ENCODE measurements around the gene GNAZ. TPM values are rescaled to one million over a fixed set of nuclear protein-coding genes. Genes with fewer than 3 reads are reported as not detected.
A peak's percentile ranks its signal among the peaks of the same experiment; 100 is the strongest.

Gene GNAZ
- total RNA-seq, 4 donors from 2014 or later, result 50.1 to 89.2 (median 55.0) TPM

DNA sequence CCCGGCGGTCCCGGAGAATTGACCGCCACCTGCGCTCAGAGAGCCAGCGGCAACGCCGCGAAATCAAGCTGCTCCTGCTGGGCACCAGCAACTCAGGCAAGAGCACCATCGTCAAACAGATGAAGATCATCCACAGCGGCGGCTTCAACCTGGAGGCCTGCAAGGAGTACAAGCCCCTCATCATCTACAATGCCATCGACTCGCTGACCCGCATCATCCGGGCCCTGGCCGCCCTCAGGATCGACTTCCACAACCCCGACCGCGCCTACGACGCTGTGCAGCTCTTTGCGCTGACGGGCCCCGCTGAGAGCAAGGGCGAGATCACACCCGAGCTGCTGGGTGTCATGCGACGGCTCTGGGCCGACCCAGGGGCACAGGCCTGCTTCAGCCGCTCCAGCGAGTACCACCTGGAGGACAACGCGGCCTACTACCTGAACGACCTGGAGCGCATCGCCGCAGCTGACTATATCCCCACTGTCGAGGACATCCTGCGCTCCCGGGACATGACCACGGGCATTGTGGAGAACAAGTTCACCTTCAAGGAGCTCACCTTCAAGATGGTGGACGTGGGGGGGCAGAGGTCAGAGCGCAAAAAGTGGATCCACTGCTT is 25.5 kb downstream of the GNAZ start:
- Histone ChIP-seq H3K4me3 (no peak overlapping the region), H3K9me3 (no peaks in the 10 kb centered on the region), H3K4me1 (peaks cover 8 to 42% (median 19%) of the 10 kb centered on the region in 3 donors), H3K36me3 (peaks cover 0 to 15% of the 10 kb centered on the region in 2 donors), H3K27me3 (no peaks in the 10 kb centered on the region), H3K27ac (no peak overlapping the region)
- no peak for ATAC-seq
- TF ChIP-seq EP300 (IDR thresholded peaks at IDR 0.05) (no peak), POLR2A (IDR thresholded peaks at IDR 0.05) (no peak), CTCF (IDR thresholded peaks at IDR 0.05) (no peak), POLR2AphosphoS5 (IDR thresholded peaks at IDR 0.05) (no peak)
- WGBS, 2 donors (ENCODE audit: low coverage in 1 of 2), result 95% methylated on average over 15 of the region's 45 CpGs; no CpG with 5 or more reads in 1 of the 2 donors

- ATAC-seq, result no peak
- H3K36me3 ChIP-seq, result peaks cover 0 to 15% of the 10 kb centered on the region in 2 donors
- TF ChIP-seq CTCF (IDR thresholded peaks at IDR 0.05) (no peak), POLR2AphosphoS5 (IDR thresholded peaks at IDR 0.05) (no peak), POLR2A (IDR thresholded peaks at IDR 0.05) (no peak), EP300 (IDR thresholded peaks at IDR 0.05) (no peak)
- H3K4me1 ChIP-seq, result peaks cover 8 to 50% (median 19%) of the 10 kb centered on the region in 3 donors
- peak overlapping the region; percentile 55 to 87 (median 84) for H3K27ac ChIP-seq
- WGBS, 2 donors (ENCODE audit: low coverage in 1 of 2), result 50% methylated on average over 1 of the region's 16 CpGs; no CpG with 5 or more reads in 1 of the 2 donors
- no peak overlapping the region for H3K4me3 ChIP-seq
- H3K9me3 ChIP-seq, result no peaks in the 10 kb centered on the region
- no peaks in the 10 kb centered on the region for H3K27me3 ChIP-seq
Observed at GRCh38 chr22:23097412-23098229, 27.3 kb downstream of the GNAZ start.

DNA sequence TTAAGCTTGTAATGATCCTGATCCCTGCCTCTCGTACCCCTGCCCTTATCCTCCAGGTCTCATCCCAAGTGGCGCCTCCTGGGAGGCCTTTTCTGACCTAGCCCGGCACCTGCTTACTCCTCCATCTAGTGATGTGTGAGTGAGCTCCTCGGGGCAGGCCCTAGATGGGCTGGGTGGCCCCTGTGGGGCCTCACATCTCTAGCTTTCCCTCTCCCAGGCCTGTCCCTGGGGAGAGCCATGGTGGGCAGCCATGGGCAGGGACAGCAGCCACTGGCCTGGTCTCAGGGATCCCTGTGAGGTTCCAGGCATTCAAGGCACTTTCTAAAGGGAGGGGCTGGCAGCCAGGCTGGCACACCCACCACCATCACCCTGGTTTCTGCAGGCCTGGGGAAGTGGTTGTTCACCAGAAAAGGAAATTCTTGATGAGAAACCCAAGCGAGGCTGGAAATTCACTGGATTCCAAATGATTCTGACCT is 27.9 kb downstream of the GNAZ start:
- Histone ChIP-seq H3K9me3 (no peaks in the 10 kb centered on the region), H3K27ac (peak overlapping the region; percentile 55 to 87 (median 84)), H3K4me1 (peaks cover 8 to 54% (median 19%) of the 10 kb centered on the region in 3 donors), H3K27me3 (no peaks in the 10 kb centered on the region), H3K4me3 (no peak overlapping the region), H3K36me3 (peaks cover 0 to 15% of the 10 kb centered on the region in 2 donors)
- WGBS, 2 donors (ENCODE audit: low coverage in 1 of 2), result 48 to 100% methylated on average over 1 to 2 of the region's 5 CpGs
- TF ChIP-seq POLR2A (IDR thresholded peaks at IDR 0.05) (no peak), EP300 (IDR thresholded peaks at IDR 0.05) (no peak), CTCF (IDR thresholded peaks at IDR 0.05) (no peak), POLR2AphosphoS5 (IDR thresholded peaks at IDR 0.05) (no peak)
- ATAC-seq, result peak; percentile 37

DNA sequence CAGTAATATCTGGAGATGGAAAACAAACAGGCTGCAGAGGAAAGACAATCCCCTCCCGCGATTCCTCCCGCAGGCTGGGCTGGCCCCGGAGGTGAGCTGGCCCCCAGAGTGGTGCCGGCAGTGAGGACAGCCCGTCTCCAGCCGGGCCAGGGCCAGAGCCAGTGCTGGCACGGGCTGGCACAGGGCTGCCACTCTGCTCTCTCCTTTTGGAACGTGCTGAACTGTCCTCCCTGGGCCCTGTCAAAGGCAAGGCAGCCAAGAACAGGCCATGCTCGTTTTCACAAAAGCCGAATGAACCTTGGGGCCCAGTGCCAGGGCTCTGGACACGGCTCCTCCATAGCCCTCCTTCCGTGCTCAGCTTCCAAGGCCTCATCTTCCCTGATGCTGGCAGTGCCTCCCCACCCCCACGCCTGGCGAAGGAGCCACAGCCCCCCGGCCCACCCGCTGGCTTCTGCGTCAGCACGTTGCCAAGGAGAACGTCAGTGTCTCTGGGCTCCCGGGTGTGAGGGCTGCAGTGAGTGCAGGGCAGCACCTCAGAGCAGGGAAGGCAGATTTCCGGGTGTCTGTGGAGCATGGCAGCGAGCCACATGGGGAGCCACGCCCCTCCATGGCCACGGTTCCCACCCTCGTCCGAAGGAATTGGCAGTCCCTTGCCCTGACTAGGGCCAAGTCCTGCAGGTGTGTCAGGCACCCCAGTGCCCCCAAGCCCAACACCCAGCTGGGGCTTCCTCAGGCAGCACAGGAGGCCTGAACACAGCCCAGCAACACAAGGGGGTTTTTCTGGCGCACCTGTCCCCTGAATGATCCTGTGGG is 28.6 kb downstream of the GNAZ start:
- Histone ChIP-seq H3K4me3 (peak overlapping the region in 1 of 2 donors; percentile 14), H3K27me3 (no peaks in the 10 kb centered on the region), H3K4me1 (peaks cover 8 to 54% (median 19%) of the 10 kb centered on the region in 3 donors), H3K36me3 (peaks cover 0 to 18% of the 10 kb centered on the region in 2 donors), H3K9me3 (no peaks in the 10 kb centered on the region), H3K27ac (peak overlapping the region; percentile 55 to 87 (median 84))
- ATAC-seq, result peak; percentile 86
- TF ChIP-seq POLR2AphosphoS5 (IDR thresholded peaks at IDR 0.05) (peak; percentile 51), EP300 (IDR thresholded peaks at IDR 0.05) (no peak), CTCF (IDR thresholded peaks at IDR 0.05) (no peak), POLR2A (IDR thresholded peaks at IDR 0.05) (no peak)
- WGBS, 2 donors (ENCODE audit: low coverage in 1 of 2), result 11% methylated on average over 5 of the region's 28 CpGs; no CpG with 5 or more reads in 1 of the 2 donors

All from gastroesophageal sphincter (tissue), 4 donors.